Mucosa of stomach (tissue), 1 donor: ENCODE data around the gene RAP1A.

Experiments
- H3K27me3 ChIP-seq: one replicate; pipeline ENCODE4 v1.7.0; 2013; ENCODE audit warnings: mild to moderate bottlenecking, low read length; ENCODE audit not compliant: control insufficient read depth, insufficient read depth
- H3K36me3 ChIP-seq: one replicate; pipeline ENCODE4 v1.7.0; 2013; ENCODE audit warnings: low read length; ENCODE audit not compliant: control insufficient read depth, insufficient read depth
- H3K4me1 ChIP-seq: one replicate; pipeline ENCODE4 v1.7.0; 2013; ENCODE audit warnings: mild to moderate bottlenecking, low read length; ENCODE audit not compliant: control insufficient read depth, insufficient read depth
- H3K4me3 ChIP-seq: one replicate; pipeline ENCODE4 v1.7.0; 2013; ENCODE audit warnings: low read length
- H3K9ac ChIP-seq: one replicate; pipeline ENCODE4 v1.7.0; 2013; ENCODE audit warnings: mild to moderate bottlenecking, low read length, moderate library complexity
- H3K9me3 ChIP-seq: one replicate; pipeline ENCODE4 v1.7.0; 2013; ENCODE audit warnings: mild to moderate bottlenecking, low read length, moderate library complexity; ENCODE audit not compliant: control insufficient read depth
- donor health status: Pancreatic carcinoma.

Gene RAP1A

GRCh38 chr1:111749628-111750027 is 130.0 kb downstream of the RAP1A start:
- H3K9ac ChIP-seq, result no peak overlapping the region
- no peaks in the 10 kb centered on the region for H3K4me1 ChIP-seq
- H3K27me3 ChIP-seq, result no peaks in the 10 kb centered on the region
- no peak overlapping the region for H3K4me3 ChIP-seq
- no peaks in the 10 kb centered on the region for H3K36me3 ChIP-seq
- no peaks in the 10 kb centered on the region for H3K9me3 ChIP-seq

DNA sequence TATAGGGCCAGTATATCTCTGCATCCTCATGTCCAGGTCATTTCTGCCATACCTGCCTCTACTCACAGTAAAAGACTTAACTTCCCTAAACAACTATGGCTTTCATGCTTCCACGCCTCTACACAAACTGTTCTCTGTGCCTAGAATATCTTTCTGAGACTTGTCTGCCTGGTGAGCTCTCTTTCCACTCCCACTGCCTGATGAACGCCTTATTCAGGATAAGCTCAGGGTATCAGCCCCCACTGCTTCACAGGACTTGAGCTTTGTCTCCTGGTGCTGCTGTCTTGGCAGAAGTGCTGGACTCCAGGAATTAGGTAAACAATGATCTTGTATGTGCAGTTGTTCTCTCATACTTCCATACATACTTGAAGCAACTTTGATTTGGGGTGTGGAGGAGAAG is 131.3 kb downstream of the RAP1A start:
- no peaks in the 10 kb centered on the region for H3K4me1 ChIP-seq
- H3K27me3 ChIP-seq, result no peaks in the 10 kb centered on the region
- no peaks in the 10 kb centered on the region for H3K9me3 ChIP-seq
- no peaks in the 10 kb centered on the region for H3K36me3 ChIP-seq
- H3K4me3 ChIP-seq, result no peak overlapping the region
- H3K9ac ChIP-seq, result no peak overlapping the region

- Histone ChIP-seq H3K4me3 (no peak overlapping the region), H3K36me3 (no peaks in the 10 kb centered on the region), H3K27me3 (no peaks in the 10 kb centered on the region), H3K9ac (no peak overlapping the region), H3K9me3 (no peaks in the 10 kb centered on the region), H3K4me1 (no peaks in the 10 kb centered on the region)
Measured at GRCh38 chr1:111751906-111752575, 132.5 kb downstream of the RAP1A start.

DNA sequence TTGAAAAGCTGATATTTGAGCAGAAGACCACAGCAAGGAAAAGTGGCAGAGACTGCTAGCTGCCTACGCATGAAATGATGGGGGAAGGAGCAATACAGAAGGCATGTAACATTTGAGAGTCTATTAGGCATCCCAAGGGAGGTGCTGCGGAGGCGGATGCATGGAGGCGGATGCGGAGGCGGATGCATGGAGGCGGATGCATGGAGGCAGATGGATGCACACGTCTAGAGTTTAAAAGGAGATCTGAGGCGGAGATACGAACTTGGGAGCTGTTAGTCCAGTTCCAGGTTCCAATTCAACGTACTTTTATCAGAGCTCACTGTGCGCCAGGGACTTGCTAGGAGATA is 135.4 kb downstream of the RAP1A start:
- no peaks in the 10 kb centered on the region for H3K27me3 ChIP-seq
- no peaks in the 10 kb centered on the region for H3K9me3 ChIP-seq
- H3K36me3 ChIP-seq, result no peaks in the 10 kb centered on the region
- H3K4me1 ChIP-seq, result no peaks in the 10 kb centered on the region
- peak overlapping the region; percentile 75 for H3K4me3 ChIP-seq
- H3K9ac ChIP-seq, result peak overlapping the region; percentile 74

DNA sequence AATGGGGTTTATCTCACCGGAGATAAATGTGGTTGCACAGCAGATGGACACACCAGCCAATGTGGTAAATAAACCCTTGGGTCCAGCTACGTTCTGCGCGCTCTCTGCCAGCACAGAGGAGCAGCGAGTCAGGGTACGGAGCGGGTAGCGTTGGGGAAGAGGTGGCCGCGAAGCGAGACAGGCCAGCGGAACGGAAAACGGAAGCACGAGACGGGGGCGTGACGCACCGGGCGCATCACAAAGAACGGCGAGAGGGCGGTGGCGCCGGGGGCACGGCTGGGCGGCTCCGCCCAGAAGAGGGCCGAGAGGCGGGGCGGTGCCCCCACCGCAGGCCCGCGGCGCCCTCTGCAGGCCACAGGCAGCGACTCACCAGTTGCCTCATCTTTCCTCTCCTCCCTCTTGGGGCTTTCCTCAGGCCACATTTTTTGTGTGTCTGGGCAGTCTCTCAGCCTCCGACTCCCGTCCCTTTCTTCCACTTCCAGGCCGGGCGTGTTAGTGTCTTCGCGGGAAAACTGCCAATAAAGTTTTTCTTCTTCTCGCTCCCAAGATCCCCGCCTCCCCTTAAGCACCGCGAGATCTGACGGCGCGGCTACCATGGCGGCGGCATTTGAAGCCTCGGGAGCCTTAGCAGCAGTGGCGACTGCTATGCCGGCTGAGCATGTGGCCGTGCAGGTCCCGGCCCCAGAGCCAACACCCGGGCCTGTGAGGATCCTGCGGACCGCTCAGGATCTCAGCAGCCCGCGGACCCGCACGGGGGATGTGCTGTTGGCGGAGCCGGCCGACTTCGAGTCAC is 135.9 kb downstream of the RAP1A start, which contains the start of gene DDX20:
Gene DDX20, plus strand, starts transcription at position 571 of the 793 bp plus-strand sequence. Its CDS starts 24 bp downstream, at position 595.
- no peaks in the 10 kb centered on the region for H3K9me3 ChIP-seq
- H3K4me1 ChIP-seq, result no peaks in the 10 kb centered on the region
- H3K27me3 ChIP-seq, result no peaks in the 10 kb centered on the region
- H3K9ac ChIP-seq, result peak within 1 kb of the TSS; percentile 74
- H3K36me3 ChIP-seq, result no peaks in the 10 kb centered on the region
- H3K4me3 ChIP-seq, result peak within 1 kb of the TSS; percentile 75

- no peaks in the 10 kb centered on the region for H3K9me3 ChIP-seq
- H3K4me1 ChIP-seq, result no peaks in the 10 kb centered on the region
- H3K4me3 ChIP-seq, result peak overlapping the region; percentile 75
- H3K9ac ChIP-seq, result peak overlapping the region; percentile 74
- H3K36me3 ChIP-seq, result no peaks in the 10 kb centered on the region
- no peaks in the 10 kb centered on the region for H3K27me3 ChIP-seq
Measured at GRCh38 chr1:111756124-111756513, 136.5 kb downstream of the RAP1A start.

GRCh38 chr1:111758373-111758772 is 138.8 kb downstream of the RAP1A start:
- no peaks in the 10 kb centered on the region for H3K9me3 ChIP-seq
- no peak overlapping the region for H3K4me3 ChIP-seq
- no peaks in the 10 kb centered on the region for H3K36me3 ChIP-seq
- H3K27me3 ChIP-seq, result no peaks in the 10 kb centered on the region
- no peak overlapping the region for H3K9ac ChIP-seq
- no peaks in the 10 kb centered on the region for H3K4me1 ChIP-seq

GRCh38 chr1:111761717-111762116 is 142.1 kb downstream of the RAP1A start:
- no peaks in the 10 kb centered on the region for H3K4me1 ChIP-seq
- no peak overlapping the region for H3K4me3 ChIP-seq
- no peak overlapping the region for H3K9ac ChIP-seq
- no peaks in the 10 kb centered on the region for H3K27me3 ChIP-seq
- no peaks in the 10 kb centered on the region for H3K9me3 ChIP-seq
- no peaks in the 10 kb centered on the region for H3K36me3 ChIP-seq

DNA sequence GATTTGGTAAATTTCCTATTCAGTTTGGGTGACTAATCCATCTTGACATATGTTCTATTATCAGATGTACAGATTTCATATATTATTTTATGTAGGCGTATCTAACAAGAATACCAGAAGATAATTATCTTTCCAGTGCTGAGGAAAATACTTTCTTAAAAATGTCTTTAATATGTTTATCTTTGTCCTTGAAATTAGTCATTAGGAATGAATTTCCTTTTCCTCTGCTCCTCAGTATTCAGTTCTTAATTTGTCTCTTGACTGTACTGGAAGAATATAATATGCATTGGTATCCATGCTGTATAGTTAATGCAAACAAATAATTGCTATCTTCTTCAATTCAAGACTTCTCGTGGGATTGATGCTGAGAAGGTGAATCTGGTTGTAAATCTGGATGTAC is 142.7 kb downstream of the RAP1A start:
- H3K27me3 ChIP-seq, result no peaks in the 10 kb centered on the region
- no peak overlapping the region for H3K4me3 ChIP-seq
- H3K36me3 ChIP-seq, result no peaks in the 10 kb centered on the region
- H3K9ac ChIP-seq, result no peak overlapping the region
- H3K4me1 ChIP-seq, result no peaks in the 10 kb centered on the region
- no peaks in the 10 kb centered on the region for H3K9me3 ChIP-seq
